Hematopoietic multipotent progenitor cell treated with erythropoietin and hydrocortisone succinate and interleukin-3 and kit ligand, for 4 days (in vitro differentiated cells): ENCODE results near the gene PTGES3.
A peak's percentile ranks its signal among the peaks of the same experiment; 100 is the strongest.
"Not testable (repeated sequence)": the region's sequence is repeated elsewhere in the genome, so short reads cannot be mapped to it uniquely, and the experiment has no call there.

Source experiments
- DNase-seq: peaks from one replicate; pipeline ENCODE4 v3.0.0-alpha.2; 2015

Gene PTGES3

DNA sequence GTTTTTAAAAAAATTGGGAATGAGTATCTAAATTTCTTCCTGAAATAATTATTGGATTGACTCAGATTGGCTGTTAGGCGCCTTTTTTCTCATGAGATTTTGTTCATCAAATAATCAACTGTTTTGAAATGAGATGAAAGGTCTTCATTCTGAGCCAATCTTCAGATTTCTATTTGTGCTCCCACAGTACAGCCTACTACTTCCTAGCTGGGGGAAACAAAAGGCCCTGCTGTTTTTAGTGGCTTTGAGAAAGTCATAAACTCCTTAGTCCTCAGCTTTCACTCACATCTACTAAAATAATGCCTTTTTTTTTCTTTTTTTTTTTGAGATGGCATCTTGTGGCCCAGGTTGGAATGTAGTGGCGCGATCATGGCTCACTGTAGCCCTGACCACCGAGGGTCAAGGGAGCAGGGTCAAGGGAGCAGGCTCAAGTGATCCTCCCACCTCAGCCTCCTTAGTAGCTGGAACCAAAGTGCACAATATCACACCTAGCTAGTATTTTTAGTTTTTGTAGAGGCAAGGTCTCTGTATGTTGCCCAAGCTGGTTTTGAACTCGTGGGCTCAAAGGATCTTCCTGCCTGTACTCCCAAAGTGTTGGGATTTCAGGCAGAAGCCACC is 21.8 kb upstream of the PTGES3 start:
- no peak for DNase-seq

GRCh38 chr12:56704522-56704921 is 16.4 kb upstream of the PTGES3 start:
- DNase-seq: not testable (repeated sequence)

DNA sequence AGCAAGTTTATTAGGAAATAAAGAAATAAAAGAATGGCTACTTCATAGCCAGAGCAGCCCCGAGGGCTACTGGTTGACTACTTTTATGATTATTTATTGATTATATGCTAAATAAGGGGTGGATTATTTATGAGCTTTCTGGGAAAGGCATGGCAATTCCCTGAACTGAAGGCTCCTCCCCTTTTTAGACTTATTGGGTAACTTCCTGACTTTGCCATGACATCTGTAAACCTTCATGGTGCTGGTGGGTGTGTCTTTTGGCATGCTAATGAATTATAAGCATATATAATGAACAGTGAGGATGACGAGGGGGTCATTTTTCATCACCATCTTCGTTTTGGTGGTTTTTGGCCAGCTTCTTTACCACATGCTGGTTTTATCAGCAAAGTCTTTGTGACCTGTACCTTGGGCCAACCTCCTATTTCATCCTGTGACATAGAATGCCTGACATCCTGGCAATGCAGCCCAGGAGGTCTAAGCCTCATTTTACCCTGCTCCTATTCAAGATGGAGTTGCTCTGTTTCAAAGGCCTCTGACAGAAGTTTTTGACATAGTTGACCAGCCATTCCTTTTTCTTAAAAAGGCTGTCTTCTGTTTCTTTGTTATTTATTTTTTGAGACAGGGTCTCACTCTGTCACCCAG is 11.1 kb upstream of the PTGES3 start:
- peak; percentile 75 for DNase-seq

GRCh38 chr12:56695327-56696101 is 7.4 kb upstream of the PTGES3 start:
- DNase-seq: no peak

- DNase-seq: no peak
These were observed 6.1 kb upstream of the PTGES3 start for GRCh38 chr12:56694161-56694560.

GRCh38 chr12:56688846-56689109 is 694 bp upstream of the PTGES3 start:
- no peak for DNase-seq

DNA sequence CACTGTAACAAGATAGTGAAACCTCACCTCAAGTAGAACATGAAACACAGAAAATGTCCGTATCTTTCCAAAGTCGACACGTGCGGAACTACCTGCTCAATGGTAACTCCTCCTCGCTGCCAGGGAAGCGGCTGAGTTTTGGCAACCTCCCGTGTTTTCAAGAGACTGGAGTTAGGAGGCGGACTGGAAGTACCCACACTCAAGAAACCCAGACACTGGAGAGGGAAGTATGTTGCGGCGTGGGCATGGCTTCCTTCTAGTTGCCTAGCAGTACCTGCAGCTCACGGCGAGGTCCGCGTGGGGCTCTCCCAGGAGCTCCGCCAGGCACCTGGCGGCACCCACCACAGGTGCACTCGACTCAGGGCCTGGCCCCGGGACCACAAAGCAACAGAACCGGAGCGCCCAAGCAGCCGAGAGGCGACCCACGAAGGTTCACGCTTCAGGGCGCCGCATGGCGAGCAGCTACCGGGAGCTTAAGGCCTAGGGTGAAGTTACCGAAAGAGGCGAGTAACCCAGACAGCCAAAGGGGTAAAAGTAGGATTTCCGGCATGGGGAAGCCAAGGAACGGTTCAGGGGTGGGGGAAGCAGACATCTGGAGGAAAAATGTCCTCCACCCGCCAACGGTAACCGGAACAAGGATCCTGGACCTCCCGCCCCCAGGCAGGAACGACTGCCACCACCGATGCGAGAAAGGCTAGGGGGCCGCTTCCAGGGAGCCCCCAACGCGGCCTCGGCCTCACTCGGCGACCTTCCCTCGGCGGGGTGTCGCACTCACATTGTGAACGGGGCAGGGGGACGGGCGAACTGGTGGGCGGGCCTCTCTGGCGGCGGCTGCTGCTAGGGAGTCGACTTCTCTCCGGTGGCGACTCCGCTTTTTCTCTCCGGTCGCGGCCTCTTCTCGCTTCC is 608 bp downstream of the PTGES3 start:
- DNase-seq: peak; percentile 69

DNA sequence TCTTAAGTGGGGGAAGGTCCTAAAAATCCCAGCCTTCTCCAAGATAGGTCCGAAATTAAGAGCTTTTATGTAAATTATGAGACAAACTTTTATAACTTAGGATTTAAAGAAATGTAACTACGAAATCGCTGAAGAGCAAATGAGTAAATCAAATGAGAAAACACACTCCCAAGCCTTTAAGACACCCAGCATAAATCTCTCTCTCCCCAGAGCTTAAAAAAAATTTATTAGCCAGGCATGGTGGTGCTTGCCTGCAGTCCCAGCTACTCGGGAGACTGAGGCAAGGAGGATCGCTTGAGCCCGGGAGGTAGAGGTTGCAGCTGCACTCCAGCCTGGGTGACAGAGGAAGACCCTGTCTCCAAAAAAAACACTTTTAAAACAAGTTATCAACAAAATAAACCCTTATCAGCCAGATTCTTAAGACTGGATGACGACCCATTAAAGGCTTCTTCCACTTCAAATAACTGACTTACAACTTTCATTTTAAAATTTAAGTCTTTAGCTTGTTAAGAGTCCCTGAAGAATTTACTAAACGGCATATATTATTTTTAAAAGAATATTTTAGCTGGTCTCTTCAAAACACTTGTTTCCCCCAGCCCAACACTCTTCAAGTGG is 3.2 kb downstream of the PTGES3 start:
- no peak for DNase-seq

GRCh38 chr12:56682323-56682722 is 5.8 kb downstream of the PTGES3 start:
- DNase-seq: no peak

DNA sequence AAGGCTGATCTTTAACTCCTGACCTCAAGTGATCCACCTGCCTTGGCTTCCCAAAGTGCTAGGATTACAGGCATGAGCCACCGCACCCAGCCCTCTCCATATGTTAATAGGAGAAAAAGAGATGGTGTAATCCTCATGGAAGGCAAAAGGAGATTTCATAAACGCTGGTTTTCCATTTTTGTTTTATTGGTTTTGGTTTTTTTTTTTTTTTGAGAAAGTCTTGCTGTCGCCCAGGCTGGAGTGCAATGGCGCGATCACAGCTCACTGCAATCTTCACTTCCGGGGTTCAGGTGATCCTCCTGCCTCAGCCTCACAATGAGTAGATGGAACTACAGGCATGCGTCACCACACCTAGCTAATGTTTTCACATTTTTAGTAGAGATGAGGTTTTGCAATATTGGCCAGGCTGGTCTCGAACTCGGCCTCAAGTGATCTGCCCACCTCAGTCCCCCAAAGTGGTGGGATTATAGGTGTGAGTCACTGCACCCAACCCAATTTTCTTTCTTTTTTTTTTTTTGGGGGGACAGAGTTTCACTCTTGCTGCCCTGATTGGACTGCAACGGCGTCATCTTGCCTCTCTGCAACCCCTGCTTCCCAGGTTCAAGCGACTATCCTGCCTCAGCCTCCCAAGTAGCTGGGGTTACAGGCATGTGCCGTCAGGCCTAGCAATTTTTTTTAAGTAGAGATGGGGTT is 8.1 kb downstream of the PTGES3 start:
- no peak for DNase-seq

DNA sequence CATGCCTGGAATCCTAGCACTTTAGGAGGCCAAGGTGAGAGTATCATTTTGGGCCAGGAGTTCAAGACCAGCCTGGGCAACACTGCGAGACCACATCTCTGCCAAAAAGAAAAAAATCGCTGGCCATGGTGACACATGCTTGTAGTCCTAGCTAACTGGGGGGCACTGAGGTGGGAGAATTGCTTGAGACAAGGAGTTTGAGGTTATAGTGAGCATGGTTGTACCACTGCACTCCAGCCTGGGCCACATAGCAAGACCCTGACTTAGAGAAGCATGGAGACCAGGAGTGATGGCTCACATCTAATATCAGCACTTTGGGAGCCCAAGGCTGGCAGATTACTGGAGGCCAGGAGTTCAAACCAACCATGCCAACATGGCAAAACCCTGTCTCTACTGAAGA is 9.2 kb downstream of the PTGES3 start:
- DNase-seq: no peak

- no peak for DNase-seq
These were observed 10.4 kb downstream of the PTGES3 start for GRCh38 chr12:56677680-56678079.

- no peak for DNase-seq
These were observed 11.1 kb downstream of the PTGES3 start for GRCh38 chr12:56676851-56677580.

DNA sequence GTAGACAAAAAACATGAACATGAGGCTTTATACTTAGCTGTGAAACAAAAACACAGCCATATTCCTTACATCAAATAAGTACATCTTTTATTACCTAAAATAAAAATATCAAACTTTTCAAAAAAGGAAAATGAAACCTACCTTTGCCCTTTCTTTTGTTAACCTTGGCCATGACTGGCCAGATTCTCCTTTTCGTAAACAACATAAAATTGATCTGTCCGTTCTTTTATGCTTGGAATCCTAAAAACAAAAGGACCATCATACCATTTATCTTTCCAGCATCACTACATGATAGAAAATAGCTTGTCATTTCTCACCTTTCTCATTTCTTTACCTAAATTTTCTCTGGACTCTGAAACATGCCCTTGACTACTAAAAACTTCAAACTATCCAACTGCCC is 16.5 kb downstream of the PTGES3 start:
- DNase-seq: no peak

DNA sequence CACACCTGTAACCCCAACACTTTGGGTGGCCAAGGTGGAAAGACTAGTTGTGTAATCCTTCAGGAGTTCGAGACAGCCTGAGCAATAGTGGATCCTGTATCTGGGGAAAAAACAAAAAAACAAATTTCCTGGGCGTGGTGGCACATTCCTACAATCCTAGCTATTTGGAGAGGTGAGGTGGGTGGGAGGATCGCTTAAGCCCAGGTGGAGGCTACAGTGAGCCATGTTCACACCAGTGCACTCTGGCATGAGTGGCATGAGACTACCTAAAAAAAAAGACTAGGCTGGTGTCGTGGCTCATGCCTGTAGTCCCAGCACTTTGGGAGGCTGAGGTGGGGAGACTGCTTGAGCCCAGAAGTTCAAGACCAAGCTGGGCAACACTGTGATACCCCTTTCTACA is 17.2 kb downstream of the PTGES3 start:
- DNase-seq: no peak

DNA sequence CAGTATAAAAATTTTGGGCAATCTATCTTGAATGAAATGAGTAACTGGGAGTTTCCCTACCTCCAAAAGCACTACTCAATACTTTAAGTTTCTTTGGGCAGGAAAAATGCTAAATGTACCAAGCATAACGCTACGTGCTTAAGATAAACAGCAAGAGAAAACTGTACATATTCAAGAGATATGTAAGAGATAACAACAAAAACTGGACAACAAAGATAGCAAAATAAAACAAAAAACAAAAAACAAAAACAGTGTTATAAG is 20.0 kb downstream of the PTGES3 start:
- DNase-seq: no peak

- no peak for DNase-seq
These were observed 26.0 kb downstream of the PTGES3 start for GRCh38 chr12:56661979-56662638.

DNA sequence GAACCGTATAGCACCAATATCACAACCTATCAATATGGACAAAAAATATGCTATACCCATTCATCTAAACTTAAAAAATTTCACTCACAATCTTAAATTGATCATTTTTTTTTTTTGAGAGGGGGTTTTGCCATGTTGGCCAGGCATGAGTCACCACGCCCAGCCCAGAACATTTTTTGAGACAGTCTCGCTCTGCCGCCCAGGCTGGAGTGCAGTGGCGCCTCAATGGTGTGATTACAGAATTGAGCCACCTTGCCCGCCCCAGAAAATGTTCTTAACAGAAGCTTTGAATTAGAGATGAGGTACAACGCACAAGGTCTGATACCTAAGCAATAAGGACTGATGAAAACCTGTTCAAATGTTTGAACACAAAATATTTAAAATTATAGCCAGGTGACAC is 26.5 kb downstream of the PTGES3 start:
- DNase-seq: no peak

DNA sequence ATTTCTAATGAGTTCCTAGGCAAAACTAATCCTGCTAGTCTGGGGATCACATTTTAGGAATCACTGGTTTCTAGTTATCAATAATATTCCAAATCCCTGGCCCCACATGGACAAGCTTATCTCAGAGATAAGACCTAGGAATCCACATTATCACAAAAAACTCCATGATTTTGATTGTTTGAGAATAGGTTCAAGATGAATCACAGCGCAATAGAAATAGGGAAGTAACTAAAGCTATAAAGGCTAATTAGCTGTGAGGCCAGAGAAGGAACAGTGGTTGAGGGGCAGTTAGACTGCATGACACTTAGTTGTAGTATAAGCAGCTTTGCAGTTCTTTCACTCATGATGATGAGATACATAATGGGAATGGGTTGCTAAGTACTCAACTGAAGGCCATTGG is 29.2 kb downstream of the PTGES3 start:
- DNase-seq: peak; percentile 49

DNA sequence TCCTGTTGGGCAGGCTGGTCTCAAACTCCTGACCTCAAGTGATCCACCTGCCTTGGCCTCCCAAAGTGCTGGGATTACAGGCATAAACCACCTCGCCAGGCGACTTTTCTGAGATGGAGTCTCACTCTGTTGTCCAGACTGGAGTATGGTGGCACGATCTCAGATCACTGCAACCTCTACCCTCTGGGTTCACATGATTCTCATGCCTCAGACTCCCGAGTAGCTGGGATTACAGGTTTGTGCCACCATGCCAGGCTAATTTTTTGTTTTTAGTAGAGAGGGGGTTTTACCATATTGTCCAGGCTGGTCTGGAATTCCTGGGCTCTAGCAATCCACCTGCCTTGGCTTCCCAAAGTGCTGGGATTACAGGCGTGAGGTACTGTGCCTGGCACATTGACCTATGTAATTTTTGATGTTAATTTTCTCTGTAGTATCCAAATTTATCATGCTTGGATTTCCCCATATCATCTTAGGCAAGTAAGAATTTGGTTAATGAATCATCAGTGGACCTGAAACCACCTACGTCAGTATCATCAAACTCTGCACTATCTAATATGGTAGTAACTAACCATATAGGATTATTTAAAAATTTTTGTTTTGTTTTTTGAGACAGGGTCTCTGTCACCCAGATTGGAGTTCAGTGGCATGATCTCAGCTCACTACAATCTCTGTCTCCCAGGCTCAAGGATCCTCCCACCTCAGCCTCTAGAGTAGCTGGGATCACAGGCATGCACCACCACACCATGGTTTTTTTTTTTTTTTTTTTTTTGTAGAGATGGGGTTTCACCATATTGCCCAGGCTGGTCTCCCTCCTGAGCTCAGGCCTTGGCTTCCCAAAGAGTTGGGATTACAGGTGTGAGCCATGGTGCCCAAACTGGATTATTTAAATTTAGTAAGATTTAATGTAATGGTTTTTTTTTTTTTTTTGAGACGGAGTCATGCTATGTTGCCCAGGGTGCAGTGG is 30.4 kb downstream of the PTGES3 start:
- no peak for DNase-seq
